ENCODE measurements around the gene SI.

DNA sequence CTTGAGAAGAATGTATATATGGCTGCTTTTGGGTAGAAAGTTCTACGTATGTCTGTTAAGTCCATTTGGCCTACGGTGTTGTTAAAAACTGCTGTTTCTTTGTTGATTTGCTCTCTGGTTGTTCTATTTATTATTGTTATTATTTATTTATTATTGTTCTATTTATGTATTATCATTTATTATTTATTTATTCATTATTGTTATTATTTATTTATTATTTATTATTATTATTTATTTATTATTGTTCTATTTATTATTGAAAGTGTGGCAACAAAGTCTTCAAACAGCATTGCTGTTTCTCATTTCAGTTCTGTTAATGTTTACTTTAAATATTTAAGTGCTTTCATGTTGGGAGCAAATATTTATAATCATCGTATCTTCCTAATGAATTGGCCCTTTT is 66.7 kb downstream of the SI start:
- TF ChIP-seq, protein P1, sequence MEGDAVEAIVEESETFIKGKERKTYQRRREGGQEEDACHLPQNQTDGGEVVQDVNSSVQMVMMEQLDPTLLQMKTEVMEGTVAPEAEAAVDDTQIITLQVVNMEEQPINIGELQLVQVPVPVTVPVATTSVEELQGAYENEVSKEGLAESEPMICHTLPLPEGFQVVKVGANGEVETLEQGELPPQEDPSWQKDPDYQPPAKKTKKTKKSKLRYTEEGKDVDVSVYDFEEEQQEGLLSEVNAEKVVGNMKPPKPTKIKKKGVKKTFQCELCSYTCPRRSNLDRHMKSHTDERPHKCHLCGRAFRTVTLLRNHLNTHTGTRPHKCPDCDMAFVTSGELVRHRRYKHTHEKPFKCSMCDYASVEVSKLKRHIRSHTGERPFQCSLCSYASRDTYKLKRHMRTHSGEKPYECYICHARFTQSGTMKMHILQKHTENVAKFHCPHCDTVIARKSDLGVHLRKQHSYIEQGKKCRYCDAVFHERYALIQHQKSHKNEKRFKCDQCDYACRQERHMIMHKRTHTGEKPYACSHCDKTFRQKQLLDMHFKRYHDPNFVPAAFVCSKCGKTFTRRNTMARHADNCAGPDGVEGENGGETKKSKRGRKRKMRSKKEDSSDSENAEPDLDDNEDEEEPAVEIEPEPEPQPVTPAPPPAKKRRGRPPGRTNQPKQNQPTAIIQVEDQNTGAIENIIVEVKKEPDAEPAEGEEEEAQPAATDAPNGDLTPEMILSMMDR (IDR thresholded peaks at IDR 0.05; ENCODE audit: poor library complexity, severe bottlenecking), result no peak
- no peak for TF ChIP-seq EZH2 (IDR thresholded peaks at IDR 0.05; ENCODE audit: borderline replicate concordance, insufficient read depth, low read length, poor library complexity, severe bottlenecking)

Data from neural cell (in vitro differentiated cells).